ENCODE results near the gene WNT7A.

The WNT7A gene

GRCh38 chr3:13792512-13793371 lies 87.1 kb downstream of the WNT7A start:
- no peak for DNase-seq (ENCODE audit: low read depth)

GRCh38 chr3:13792051-13792490 lies 87.8 kb downstream of the WNT7A start:
- DNase-seq (ENCODE audit: low read depth) = no peak

DNA sequence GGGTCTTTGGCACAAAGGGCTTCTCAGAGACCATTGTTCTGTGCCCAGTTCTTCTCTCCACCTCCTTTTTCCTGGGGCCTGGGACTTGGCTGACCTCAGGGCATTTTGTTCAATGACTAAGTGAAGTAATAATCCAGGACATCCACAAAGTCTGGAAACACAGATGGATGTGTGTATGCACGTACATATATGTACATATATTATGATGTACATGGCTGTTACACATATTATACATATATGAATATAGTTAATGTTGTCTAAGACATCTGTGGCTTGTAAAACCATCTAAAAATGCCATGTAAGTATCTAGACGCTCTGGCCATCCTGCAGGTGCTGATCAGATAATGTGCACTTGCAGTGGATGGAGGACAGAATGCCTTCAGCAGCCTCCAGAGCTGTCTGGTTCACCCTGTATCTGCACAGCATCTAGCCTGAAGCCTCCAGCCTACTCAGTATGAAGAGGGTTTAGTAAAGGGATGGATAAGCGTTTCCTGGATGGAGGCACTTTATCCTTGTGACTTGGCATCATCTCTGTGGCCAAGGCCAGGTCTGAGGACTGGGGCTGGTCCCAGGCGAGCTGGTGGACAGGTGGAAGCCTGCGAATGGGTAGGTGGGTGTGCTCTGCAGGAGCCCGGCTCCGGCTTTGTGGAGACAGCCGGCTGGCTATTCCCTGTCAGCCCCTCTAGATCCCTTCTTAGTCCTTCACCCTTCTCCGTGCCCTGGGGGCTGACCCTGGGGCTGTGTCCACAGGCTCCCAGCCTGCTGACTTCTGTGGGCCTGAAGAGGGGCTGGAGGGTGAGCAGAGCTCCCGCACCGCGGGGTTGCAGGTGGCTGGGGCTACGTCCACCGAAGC lies 88.4 kb downstream of the WNT7A start:
- no peak for DNase-seq (ENCODE audit: low read depth)

DNA sequence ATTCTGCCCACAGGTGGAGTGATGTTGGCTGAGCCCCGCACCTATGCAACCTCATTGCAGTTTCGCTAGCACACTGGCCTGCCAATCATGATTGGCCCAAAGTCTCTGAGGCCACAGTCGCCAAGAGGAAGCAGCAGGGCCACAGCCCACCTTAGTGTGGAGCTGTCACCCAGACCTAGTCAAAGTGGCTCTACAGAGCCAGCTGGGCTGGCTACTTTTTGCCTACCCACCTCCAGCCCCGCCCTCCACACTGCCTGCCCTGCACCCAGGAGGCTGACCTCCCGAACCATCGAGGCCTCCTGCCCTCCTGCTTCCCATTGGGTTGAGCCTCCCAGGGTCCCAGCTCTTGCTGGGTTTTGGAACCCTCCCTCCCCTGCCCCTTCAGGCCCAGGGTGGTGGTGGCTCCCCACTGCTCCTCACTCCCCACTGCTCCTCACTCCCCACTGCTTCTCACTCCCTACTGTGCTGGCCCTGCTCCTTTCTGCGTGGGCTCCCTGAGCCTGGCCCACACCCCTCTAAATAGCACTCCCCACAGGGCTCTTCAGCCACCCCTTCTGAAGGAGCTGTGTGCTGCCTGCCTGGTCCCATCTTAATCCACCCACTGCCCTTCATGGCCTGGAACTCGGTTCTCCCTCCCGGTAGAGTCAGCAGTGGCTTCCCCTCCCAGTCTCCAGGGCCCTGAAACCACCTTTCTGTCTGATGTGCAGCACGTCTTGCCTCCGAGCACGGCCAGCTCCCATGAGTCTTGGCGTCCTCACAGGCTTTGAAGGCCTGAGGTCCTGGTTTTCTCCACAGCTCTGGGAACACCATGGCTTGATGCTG lies 89.3 kb downstream of the WNT7A start:
- no peak for DNase-seq (ENCODE audit: low read depth)

DNA sequence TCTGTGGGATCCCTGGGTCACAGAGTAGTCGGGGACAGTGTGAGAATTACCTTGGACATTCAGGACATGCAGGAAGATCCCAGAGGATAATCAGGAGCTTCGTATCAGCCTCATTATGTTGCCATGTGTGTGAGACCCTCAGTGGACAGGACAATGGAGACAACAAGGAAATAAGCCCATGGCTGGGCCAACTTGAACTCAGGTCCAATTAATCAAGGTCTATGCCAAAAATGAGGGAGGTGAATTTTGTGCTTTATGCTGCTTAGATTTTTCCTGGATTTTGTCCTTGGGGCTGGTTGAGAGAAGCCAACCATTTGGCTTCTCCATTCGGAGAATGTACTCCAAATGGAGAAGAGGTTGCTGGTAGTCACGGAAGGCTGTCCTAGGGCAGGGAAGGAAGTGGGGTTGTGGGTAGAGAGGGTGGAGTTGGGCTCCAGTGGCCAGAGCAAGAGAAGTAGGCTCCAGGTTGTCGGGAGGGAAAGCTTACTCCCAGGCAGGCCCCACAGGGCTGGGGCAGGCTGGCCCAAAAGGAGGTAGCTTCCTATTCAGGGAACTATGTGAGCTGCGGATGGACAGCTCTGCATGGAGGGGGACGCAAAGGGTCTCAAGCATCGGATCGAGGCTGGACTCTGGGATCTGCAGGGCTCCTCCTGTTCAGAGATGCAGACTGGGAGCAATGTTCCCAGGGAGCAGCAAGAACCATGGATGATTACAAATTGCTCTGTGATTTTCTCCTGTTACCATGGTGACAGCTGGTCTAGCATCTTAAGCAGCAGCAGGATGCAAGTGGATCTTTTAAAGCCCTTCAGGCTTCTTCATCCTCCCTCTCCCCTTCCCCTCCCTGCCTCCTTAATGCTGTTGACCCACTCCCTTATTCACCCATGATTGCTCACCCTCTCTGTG lies 91.1 kb downstream of the WNT7A start:
- no peak for DNase-seq (ENCODE audit: low read depth)

DNA sequence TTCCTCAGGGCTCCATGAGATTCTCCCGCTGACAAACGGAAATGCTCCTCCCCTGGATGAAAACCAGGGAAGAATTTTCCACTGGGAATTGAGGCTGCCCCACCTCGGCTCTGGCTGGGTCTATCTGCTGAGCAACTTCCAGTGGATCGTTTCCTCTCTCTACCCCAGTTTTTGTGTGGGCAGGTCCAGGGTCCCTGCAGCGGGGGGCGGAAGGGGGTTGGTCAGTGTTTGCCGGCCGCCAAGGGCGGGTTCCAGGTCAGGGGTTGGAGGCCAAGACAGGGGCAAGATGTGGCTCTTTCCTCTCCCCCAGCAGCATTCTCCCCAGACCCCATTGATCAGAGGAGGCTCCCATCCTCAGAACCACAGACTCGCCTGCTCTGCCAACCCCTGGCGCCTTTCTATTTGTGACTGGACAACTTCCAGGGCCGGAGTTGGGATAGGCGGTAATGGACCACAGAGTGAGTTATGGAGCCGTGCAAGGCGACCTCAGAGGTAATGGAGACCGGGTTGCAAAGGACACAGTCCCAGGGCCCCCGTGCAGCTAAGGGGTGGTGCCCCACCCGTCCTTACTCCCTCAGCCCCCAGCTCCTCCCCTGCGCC lies 92.2 kb downstream of the WNT7A start:
- no peak for DNase-seq (ENCODE audit: low read depth)

DNA sequence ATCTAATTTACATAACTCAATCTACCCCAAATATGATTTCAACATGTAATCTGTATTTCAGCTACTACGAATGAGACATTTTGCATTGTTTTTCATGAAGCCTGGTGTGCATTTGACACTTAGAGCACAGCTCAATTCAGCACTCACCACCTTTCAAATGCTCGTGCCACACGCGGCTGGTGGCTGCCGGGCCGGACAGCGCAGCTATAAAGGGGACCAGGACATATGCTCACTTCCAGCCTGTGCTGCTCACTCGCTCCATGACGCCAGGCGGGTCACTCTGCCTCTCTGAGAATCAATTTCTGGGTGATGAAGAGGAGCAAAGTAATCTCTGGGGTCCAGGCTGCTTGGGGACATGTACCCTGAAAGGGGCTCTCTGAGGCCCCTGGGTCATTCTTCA lies 93.1 kb downstream of the WNT7A start:
- DNase-seq (ENCODE audit: low read depth) = no peak

- no peak for DNase-seq (ENCODE audit: low read depth)
Observed at GRCh38 chr3:13785853-13786436, 93.9 kb downstream of the WNT7A start.

DNA sequence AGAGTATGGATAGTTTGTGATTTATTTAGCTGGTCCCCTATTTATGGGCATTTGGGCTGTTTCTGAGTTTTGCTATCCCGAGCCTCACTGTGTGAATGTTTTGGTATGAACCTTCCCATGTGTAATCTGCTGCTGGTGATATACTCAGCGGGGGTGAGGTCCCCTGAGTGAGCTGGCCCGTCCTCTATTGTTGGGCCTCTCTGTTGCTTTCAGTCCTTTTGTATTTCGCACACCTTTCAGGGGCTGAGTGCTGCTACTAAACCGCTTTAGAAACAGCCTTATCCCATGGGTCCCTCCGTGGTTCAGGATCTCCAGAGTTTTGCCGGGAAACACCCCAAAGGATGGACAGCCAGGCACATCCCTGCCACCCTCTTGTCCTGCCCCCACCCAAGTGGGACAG lies 94.5 kb downstream of the WNT7A start:
- no peak for DNase-seq (ENCODE audit: low read depth)

GRCh38 chr3:13783476-13783875 lies 96.4 kb downstream of the WNT7A start:
- DNase-seq (ENCODE audit: low read depth) = no peak

DNA sequence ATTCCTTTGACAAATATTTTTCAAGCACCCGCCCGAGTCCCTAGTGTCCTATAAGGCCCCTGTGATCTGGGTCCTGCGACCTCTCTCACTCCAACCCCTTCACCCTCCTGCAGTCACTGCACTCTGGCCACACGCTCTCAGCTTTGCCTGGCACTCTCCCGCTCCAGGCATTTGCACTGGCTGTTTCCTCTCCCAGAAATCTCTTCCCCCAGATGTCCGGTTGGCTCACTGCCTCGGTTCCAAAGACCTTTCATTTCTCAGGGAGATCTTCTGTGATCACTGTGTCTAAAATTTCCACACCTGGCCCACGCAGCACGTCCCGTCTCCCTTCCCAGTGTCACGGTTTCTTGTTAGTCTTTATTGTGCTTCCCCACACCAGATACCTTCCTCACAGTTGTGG lies 97.4 kb downstream of the WNT7A start:
- no peak for DNase-seq (ENCODE audit: low read depth)

DNA sequence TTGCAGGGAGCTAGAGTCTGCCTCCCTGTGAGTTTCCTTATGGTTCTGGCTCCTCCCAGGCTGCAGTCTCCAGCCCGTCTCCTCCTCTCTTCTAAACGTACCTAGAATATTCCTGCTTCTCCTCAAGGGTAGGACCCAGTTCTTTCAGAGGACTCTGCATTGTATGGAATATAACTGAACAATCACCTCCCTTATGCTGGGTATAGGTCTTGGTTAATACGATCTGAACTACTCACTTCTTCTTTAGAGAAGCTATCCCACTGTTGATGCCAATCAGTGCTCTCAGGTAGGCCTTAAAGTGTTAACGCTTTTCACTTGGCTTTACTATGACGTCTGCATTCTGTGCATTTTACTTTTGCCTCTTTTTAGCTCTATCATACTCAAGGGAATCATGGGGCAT lies 98.5 kb downstream of the WNT7A start:
- no peak for DNase-seq (ENCODE audit: low read depth)

GRCh38 chr3:13780432-13781176 lies 99.3 kb downstream of the WNT7A start:
- no peak for DNase-seq (ENCODE audit: low read depth)

GRCh38 chr3:13776253-13777050 lies 103.4 kb downstream of the WNT7A start:
- no peak for DNase-seq (ENCODE audit: low read depth)

- no peak for DNase-seq (ENCODE audit: low read depth)
Observed at GRCh38 chr3:13772885-13773745, 106.8 kb downstream of the WNT7A start.

- DNase-seq (ENCODE audit: low read depth) = no peak
Observed at GRCh38 chr3:13772321-13772745, 107.5 kb downstream of the WNT7A start.

- no peak for DNase-seq (ENCODE audit: low read depth)
Observed at GRCh38 chr3:13771496-13771895, 108.4 kb downstream of the WNT7A start.

Data from activated gamma-delta T cell treated with anti-CD3 and anti-CD28 coated beads, Interleukin-2, amount 50 U/mL, for 16 hours (primary cell).